NK-92 (cell line): ENCODE results near the gene ZNF775.

Experiments
- DNase-seq: peaks from one replicate; lab custom pipeline; 2025; ENCODE audit not compliant: unreplicated experiment; lab: John Stamatoyannopoulos, UW

Gene ZNF775

DNA sequence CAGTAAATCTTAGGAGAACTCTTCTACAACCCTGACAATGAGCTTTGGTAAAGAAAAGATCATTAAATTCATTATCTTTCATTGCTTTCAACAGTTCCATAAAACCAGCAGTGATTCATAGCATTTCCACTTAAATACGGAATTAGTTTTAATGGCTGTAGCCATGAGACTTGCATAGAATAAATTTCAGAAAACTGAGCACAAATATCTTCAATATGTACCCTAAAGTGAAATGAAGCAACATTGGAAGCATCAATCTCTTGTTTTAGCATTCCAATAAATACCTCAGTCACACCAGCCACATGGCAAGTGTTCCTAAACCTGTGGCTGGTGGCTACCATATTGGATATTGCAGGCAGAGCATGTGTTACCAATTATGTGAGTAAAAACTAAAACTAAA lies 34.1 kb upstream of the ZNF775 start:
- DNase-seq = no peak

GRCh38 chr7:150346922-150347321 lies 32.2 kb upstream of the ZNF775 start:
- no peak for DNase-seq

DNA sequence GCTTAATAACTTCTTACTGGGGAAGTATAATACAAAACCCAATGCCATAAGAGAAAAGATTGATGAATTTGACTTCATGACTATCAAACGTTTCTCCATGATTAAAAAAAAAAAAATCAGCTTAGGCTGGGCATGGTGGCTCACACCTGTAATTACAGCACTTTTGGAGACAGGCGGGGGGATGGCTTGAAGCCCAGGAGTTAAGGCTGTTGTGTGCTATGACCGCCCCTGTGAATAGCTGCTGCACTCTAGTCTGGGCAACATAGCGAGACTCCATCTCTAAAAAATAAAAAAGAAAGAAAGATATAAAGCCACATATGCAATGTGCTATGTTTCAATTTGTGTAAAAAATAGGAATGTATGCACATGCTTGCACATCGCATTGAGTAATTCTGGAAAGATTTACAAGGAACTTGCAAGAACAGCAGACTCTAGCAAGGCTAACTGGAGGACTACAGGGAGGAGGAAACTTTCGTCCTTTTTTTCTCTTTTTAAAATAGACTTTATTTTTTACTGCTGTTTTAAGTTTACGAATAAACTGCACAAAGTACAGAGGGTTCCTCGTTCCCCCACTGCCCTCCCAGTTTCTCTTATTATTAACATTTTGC lies 27.4 kb upstream of the ZNF775 start:
- DNase-seq = no peak

DNA sequence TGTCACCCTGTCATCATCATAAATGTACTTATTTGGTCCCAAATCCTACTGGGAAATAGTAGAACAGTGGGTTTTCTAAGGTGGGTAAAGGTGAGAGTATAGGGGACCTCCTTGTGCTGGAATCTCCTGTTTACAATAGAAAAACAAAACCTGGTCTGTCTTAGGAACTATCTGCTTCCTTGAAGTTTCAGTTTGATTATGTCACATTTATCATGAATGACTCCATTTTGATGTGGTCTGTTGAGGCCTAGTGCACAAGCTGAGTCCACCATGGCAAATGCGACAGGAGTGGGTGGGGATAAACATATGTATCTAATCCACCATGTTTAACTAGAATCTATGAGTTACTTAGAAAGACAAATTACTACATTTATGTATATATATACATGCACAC lies 23.5 kb upstream of the ZNF775 start:
- DNase-seq = no peak

GRCh38 chr7:150356265-150356897 lies 22.7 kb upstream of the ZNF775 start:
- no peak for DNase-seq

GRCh38 chr7:150357270-150357669 lies 21.9 kb upstream of the ZNF775 start:
- no peak for DNase-seq

DNA sequence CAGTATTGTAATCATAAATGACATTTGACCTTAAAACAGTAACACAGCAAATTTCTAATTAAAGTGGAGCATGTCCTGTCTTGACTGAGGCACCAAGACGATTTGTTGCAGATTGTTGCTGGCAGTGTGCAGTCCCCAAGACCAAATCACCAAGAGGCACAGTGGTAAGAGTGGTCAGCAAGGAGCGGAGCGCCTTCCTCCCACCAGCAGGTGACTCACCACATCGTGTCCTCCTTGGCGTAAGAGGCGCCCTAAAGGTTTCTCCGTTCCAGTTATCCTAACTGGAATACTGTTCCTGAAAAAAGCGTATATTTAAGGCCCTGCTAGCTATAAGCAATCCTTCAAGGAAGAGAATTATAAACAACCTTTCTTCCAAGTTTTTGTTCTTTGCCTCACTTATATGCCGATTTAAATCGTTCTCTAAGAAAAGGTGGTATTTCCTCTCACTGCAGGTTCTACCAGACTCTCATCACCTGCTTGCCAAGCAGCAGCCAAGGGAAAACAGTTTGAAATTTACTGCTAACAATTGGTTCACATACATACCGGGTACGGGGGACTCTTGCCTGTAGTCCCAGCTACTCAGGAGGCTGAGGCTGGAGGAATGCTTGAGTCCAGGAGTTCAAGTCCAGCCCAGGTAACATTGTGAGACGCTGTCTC lies 21.2 kb upstream of the ZNF775 start:
- no peak for DNase-seq

GRCh38 chr7:150358433-150358832 lies 20.7 kb upstream of the ZNF775 start:
- DNase-seq = no peak

DNA sequence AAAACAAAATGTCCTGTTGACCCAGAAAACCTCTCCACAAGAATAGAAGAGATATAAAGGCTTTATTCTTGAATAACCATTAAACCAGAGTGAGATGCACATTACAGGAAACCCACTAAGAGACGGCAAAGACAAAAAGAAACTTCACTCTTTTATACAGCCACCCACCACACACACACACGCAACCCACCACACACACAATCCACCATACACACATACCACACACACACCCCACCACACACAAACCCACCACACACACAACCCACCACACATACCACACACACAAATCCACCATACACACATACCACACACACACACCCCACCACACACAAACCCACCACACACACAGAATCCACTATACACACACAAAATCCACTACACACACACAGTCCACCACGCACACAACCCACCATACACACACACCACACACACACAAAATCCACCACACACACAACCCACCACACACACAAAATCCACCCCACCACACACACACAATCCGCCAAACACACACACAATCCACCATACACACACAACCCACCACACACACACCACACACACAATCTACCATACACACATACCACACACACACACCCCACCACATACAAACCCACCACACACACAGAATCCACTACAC lies 20.0 kb upstream of the ZNF775 start:
- DNase-seq = no peak

DNA sequence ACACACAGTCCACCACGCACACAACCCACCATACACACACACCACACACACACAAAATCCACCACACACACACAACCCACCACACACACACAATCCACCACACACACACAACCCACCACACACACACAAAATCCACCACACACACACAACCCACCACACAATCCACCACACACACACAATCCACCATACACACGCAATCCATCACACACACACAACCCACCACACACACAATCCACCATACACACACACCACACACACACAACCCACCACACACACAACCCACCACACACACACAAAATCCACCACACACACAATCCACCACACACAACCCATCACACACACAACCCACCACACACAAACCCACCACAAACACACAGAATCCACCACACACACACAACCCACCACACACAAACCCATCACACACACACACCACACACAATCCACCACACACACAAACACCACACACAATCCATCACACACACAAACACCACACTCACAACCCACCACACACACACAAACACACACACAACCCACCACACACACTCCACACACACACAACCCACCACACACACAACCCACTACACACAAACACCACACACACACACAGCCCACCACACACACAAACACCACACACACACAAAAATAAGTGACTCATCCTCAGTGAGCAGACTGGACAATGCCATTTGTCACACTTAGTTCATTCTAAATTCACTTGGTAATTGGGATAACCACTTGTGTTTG lies 19.3 kb upstream of the ZNF775 start:
- no peak for DNase-seq

DNA sequence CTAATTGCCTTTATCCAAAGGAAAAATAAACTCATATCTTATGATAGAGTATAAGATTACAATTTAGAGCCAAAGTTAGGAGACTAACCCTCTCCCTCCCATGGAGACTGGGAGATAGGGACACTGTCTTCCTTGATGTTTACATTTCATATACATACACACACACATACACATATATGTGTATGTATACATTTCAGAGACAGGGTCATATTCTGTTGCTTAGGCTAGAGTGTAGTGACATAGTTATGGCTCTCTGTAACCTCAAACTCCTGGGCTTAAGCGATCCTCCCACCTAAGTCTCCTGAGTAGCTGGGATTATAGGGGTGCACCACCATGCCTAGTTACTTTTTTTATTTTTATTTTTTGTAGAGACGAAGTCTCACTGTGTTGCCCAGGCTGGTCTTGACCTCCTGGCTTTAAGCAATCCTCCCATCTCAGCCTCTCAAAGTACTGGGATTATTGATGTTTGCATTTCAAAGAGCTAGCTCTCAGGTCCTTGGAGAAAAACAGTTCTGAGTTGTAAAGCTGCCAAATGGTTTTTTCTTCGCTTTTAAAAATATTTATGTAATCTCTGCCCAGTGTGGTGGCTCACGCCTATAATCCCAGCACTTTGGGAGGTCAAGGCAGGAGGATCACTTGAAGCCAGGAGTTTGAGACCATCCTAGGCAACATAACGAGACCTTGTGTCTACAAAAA lies 18.6 kb upstream of the ZNF775 start:
- DNase-seq = no peak

GRCh38 chr7:150361402-150361801 lies 17.7 kb upstream of the ZNF775 start:
- DNase-seq = no peak

GRCh38 chr7:150361807-150362621 lies 17.1 kb upstream of the ZNF775 start:
- no peak for DNase-seq

- DNase-seq = no peak
These were observed 15.8 kb upstream of the ZNF775 start for GRCh38 chr7:150363370-150363769.

- DNase-seq = no peak
These were observed 15.3 kb upstream of the ZNF775 start for GRCh38 chr7:150363872-150364271.

DNA sequence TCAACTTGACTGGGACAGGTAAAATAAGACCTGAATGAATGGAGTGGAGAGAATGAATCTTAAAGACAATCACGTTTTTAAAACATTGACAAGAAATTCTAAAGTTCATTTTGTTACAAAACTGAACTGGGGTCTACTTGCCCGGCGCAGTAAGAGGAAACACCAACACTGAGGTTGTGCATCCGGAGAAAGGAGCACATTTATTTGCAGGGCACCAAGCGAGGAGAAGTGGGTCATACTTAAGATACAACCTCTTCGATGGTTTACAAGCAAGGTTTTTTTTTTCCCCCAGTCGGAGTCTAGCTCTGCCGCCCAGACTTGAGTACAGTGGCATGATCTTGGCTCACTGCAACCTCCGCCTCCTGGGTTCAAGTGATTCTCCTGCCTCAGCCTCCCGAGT lies 13.9 kb upstream of the ZNF775 start:
- DNase-seq = no peak

DNA sequence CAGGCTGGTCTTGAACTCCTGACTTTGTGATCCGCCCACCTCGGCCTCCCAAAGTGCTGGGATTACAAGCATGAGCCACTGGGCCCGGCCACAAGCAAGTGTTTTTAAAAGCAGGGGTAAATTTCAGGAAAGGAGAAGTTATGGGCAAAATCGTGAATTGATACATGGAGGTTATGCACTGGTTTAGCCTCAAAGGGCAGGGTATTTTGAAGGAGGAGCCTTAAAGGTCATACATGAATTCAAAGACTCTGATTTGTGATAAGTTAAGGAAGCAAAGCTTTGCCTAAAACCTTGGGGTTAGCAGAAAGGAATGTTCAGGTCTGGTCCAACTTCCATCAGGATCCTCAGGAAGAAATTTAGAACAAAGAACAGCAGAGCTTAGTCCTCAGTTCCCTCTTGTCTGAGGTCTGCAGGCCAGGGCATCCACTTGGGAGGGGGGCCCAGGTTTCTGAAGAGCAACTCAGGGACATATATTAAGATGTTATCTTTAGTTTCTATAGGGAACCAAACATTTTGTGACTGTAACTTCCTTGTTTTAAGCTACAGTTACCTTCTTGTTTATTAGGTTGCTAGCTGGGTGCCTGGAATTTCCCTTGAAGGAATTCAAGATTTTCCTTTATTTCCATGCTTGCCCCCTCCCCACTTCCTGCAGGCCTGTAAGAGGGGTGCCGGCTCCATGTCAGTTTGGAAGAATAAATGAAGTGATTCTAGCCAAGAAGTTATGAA lies 13.3 kb upstream of the ZNF775 start:
- no peak for DNase-seq

DNA sequence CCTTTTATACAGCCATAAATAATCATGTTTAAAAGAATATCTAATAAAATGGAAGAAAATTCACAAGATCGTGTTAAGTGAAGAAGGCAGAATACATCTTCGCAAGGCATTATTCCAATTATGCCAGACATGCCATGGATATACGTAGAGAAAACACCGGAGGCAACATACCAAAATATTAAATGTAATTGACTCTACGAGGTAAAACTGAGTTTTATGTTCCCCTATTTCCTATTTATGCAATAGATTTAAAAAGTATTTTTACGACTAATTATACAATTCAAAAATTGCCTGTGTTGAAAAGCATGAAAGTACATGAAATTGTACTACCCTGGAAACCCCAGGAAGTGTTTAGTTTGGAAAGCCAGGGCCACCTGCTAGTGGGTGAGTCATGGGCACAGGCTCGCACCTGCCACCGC lies 11.4 kb upstream of the ZNF775 start:
- no peak for DNase-seq

- no peak for DNase-seq
These were observed 10.8 kb upstream of the ZNF775 start, which contains the start of gene REPIN1 for GRCh38 chr7:150368096-150368883. Gene REPIN1 (plus strand): TSS chr7:150368822. CDS start chr7:150369712, 890 bp downstream.
